HG02642 (cell line): ENCODE measurements around the gene AP2M1.

ENCODE experiments used
- ATAC-seq: cut with Tn5 transposase; IDR thresholded peaks from one replicate; pipeline ENCODE4 v1.9.1; 2021; ENCODE audit warnings: mild to moderate bottlenecking; ENCODE audit not compliant: unreplicated experiment, poor library complexity

AP2M1 gene

DNA sequence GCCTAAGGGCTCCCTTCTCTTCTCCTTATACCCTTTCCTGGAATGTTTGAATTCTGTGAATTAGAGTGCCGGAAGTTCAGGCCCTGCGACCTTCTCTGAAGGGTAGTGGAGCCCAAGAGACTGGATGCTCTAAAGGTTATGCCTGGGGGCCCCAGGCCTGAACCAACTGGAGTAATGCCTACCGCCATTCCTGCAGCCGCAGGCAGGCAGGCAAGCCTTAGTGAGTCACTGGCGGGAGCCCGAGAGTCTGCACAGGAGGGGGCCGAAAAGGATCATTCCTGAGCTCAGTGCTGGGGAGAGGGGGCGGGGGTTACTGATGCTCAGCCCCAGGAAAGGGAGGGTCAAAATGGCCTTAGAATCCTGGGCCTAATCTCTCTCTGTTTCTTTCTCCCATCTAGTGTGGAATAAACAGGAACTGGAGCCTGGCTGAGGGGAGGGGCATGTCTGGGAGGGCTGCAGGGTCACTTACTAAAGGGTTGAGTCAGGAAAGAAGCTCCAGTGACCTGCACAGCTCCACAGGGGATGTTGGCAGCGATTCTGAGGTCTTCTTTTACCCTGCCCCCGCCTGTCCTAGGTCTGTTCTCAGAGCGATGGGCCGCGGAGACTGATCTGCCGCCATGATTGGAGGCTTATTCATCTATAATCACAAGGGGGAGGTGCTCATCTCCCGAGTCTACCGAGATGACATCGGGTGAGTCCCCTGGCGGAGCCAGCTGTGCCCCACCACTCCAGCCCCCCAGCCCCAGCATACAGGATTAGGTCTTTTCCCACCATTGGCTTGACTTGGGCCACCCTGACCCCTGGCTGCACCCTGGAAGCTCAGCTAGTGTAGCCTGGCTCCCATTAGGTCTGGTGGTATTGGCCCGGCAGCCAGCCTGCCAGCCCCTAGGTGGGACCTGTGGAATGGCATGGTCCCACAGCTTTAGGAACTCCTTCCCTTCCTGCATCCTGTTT, 2.0 kb downstream of the AP2M1 start:
- ATAC-seq, result no peak

GRCh38 chr3:184177331-184177731, 2.7 kb downstream of the AP2M1 start:
- no peak for ATAC-seq

DNA sequence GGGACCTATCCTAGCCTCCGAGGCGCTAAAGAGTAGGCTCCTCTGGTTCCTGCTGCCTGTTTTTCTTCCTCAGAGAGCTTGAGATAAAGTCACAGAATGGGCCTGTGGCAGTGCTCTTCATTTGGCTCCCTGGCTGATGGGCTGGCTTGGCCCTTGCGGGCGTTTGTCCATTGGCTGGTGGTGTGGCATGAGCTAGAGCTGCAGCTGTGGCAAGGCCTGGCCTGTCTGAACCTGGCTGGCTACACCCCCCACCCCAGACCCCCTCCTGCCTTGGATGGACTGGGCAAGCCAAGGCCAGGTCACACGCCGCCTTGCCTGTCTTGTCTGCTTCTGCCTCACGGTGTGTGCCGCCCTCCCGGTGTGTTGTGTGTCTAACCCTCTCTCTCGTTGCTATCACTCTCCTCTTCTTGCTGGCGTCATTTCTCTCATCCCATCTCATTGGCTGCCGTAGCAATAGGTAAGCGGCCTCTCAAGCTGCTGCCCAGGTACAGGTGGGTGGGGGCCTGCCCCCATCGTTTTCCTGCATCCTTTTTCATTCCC, 3.2 kb downstream of the AP2M1 start:
- no peak for ATAC-seq

GRCh38 chr3:184178521-184179138, 4.0 kb downstream of the AP2M1 start:
- no peak for ATAC-seq

- no peak for ATAC-seq
These were observed 5.5 kb downstream of the AP2M1 start for GRCh38 chr3:184180165-184180564.

DNA sequence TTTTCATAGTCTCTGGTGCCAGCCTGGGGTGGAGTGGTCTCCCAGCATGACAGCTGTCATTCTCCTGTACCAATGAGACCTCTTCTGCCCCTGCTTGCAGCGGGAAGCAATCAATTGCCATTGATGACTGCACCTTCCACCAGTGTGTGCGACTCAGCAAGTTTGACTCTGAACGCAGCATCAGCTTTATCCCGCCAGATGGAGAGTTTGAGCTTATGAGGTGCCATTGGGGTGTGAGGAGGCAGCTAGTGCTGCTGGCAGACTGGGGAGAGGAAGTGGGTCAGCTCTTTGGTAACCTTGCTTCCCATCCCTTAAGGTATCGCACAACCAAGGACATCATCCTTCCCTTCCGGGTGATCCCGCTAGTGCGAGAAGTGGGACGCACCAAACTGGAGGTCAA, 6.9 kb downstream of the AP2M1 start:
- ATAC-seq, result no peak

GRCh38 chr3:184183679-184184078, 9.0 kb downstream of the AP2M1 start:
- ATAC-seq, result no peak

DNA sequence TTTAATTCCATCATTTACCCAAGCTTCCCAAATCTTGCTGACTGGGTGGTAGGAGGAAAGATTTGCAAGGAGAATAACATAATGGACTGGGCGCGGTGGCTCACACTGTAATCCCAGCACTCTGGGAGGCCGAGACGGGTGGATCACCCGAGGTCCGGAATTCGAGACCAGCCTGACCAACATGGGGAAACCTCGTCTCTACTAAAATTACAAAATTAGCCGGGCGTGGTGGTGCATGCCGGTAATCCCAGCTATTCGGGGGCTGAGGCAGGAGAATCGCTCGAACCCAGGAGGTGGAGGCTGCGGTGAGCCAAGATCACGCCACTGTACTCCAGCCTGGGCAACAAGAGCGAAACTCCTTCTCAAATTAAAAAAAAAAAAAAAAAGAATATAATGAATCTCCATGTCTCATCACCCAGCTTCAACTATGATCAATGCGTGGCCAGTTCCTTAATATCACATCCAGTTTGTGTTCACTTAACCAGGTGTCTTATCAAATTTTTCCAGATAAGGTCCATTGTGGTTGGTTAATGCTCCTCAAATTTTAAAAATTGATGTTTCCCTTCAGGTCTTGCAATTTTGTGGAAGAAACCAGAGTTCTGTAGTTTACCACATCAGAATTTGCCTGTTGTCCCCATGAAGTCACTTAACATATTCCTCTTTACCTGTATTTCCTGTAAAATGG, 10.0 kb downstream of the AP2M1 start:
- ATAC-seq, result no peak

DNA sequence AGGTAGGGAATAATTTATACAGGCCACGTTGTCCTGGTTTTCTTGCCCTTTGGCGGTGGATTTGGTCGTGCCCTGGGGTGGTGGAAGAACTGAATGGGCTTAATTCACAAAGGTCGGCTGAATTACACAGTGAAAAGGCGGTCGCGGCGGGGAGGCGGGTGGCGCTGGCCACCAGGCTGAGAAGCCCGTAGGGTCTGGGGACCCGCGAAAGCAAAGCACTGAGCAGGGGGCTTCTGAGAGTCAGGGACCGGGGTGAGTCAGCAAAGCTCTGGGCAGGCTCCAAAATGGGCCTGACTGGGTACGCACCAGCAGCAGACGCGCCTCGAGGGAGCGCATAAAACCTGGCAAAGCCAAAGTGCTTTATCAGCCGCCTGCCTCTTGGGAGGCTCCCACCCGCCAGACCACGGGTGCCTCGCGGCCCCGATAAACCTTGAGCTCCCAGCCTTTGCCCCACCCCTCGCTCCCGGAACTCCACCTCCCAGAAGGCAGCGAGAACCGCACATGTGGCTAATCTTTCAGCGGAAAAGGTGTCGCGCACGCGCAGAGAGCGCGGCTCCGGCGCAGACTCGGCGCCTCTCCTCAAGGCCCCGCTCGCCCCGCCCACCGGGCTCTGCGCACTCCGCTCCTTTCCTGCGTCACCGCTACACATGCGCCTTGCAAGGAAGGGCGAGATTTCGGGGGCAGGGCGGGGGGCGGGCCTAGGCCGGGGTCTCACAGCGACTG, 11.0 kb downstream of the AP2M1 start:
- ATAC-seq, result peak; percentile 93

DNA sequence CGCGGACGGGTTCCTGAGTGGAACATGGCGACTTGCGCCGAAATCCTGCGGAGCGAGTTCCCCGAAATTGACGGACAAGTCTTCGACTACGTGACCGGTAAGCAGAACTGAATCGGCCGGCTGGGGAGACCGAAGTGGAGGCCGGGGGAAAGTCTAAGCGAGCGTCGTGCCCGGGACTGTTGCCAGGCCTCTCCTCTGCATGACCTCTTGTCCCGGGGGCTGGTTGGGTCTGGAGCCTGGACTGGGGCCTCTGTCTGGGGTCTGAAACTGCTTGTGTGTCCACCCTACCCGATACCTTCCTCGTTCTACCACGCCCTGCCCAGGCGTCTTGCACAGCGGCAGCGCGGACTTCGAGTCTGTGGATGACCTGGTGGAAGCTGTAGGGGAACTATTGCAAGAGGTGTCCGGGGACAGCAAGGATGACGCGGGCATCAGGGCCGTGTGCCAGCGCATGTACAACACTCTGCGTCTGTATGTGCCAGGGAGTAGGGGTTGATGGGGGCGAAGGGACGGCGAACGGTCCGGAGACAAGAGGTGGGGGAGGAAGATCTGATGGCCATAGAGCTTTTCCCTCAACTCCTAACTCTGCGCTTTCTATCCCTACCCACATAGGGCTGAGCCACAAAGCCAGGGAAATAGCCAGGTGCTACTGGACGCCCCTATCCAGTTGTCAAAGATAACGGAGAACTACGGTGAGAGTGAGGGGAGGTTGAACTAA, 11.7 kb downstream of the AP2M1 start, which contains the start of gene ABCF3:
Gene ABCF3 (plus strand): TSS at position 16 of the 718 bp plus-strand sequence. CDS start 9 bp downstream, at position 25.
- peak; percentile 34 for ATAC-seq

DNA sequence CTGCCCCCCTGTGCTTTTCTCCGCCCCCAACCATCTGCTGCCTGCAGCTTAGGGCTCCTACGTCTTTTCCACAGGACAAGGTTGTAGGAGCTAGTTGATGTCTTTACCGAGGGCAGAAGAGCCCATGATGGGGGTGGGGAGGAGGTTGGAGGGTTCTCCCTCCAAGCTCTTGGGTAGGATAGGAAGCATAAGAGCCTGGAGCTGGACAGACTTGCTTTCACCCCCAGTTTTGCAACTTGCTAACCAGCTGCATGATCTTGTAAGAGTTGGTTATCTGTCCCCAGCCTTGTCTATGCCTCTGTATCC, 12.2 kb downstream of the AP2M1 start:
- no peak for ATAC-seq

GRCh38 chr3:184188080-184188479, 13.4 kb downstream of the AP2M1 start:
- ATAC-seq, result no peak

GRCh38 chr3:184189421-184189820, 14.8 kb downstream of the AP2M1 start:
- ATAC-seq, result no peak

- ATAC-seq, result no peak
These were observed 18.2 kb downstream of the AP2M1 start for GRCh38 chr3:184192889-184193288.

GRCh38 chr3:184193991-184194539, 19.4 kb downstream of the AP2M1 start:
- ATAC-seq, result no peak

DNA sequence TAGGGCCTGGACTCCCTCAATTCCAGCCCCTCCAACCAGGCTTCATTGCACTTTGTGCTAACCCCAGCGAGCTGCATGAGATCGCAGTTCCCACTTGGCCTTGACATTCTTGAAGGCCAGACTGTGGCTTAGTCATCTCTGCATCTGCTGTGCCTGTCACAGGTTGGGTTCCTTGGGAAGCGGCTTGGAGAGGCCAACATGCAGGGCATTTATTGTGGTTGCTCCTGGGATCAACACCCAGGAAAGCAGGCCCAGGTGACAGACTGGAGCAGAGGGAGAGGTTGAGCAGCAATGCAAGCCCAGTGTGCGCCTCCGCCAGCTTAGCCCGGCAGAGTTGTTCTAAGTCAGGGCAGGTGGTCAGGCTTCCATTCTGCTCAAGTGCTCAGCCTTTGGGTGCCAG, 21.9 kb downstream of the AP2M1 start:
- ATAC-seq, result no peak

GRCh38 chr3:184198509-184198908, 23.9 kb downstream of the AP2M1 start:
- ATAC-seq, result no peak

DNA sequence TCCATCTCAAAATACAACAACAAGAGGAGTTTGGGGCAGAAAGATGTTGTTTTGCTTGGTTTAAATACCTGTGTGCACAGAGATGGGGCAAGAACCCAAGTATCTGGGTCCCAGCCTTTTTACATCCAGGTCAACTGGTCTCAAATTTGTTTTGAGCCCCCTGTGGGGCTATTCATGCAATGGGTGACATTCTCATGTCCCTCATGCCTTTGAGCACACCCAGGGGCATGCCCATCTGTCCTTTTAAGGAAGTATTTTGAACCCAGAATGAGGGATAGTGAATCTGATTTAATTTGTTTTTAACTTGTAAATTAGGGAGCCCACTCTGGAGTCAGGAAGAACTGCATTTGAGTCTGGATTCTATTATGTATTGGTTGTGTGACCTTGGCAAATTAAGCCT, 26.2 kb downstream of the AP2M1 start:
- no peak for ATAC-seq

DNA sequence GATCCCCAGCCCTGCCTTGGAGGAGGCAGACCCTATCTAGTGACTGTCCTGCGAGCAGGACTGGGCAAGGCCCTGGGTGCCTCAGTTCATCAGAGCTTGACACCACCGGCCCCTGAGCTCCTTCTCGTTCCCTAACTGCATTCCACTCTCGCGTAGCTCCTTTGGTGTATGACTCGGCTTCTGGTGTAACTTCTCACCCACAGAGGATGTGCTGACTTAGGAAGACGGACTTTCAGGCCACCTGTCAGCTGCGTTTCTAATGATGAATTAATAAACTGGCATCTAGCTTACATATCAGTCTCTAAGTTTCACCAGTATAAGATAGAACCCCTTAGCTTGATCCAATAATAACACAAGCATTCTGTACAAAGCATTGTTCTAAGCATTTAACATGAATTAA, 28.9 kb downstream of the AP2M1 start:
- no peak for ATAC-seq
